ENCODE measurements around the gene TBPL2.

GRCh38 chr14:55451950-55452349 lies 11.5 kb upstream of the TBPL2 start:
- TF ChIP-seq CTCF (IDR thresholded peaks at IDR 0.05): no peak
- TF ChIP-seq POLR2A (IDR thresholded peaks at IDR 0.05): no peak
